ENCODE results near the gene MED27.

DNA sequence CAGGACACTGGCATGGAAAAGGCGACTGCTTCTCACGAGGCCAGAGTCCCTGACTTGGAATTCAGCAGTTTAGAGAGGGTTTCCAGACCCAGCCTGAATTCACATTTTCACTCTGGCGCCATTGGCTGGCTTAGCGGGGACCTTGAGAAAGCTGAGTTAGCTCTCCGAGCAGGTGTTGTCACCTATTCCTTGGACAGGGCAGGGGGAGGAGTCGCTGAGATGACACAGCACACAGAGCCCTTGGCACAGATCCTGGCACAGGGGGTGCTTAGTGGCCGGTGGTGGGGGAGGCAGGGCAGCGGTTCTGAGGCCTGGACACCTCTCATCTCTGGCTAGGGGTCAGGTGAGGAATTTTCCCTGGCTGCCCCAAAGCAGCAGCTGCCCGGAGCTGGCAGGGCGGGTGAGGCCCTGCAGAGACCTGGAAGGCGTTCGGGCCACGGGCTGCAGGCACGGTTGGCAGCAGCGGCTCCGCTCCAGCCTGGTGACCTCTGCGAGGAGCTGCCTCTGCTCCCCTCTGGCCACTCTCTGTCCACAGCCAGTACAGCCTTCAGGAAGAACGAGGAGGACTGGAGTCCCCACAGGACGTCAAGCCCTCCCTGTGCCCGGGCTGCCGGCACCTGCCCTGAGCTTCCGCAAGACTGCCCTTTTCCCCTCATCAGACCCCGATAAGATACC lies 267.4 kb downstream of the MED27 start:
- TF ChIP-seq, protein P1, sequence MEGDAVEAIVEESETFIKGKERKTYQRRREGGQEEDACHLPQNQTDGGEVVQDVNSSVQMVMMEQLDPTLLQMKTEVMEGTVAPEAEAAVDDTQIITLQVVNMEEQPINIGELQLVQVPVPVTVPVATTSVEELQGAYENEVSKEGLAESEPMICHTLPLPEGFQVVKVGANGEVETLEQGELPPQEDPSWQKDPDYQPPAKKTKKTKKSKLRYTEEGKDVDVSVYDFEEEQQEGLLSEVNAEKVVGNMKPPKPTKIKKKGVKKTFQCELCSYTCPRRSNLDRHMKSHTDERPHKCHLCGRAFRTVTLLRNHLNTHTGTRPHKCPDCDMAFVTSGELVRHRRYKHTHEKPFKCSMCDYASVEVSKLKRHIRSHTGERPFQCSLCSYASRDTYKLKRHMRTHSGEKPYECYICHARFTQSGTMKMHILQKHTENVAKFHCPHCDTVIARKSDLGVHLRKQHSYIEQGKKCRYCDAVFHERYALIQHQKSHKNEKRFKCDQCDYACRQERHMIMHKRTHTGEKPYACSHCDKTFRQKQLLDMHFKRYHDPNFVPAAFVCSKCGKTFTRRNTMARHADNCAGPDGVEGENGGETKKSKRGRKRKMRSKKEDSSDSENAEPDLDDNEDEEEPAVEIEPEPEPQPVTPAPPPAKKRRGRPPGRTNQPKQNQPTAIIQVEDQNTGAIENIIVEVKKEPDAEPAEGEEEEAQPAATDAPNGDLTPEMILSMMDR (conservative IDR thresholded peaks at IDR 0.05; ENCODE audit: low read depth, low read length) = no peak
- no peak for TF ChIP-seq EZH2 (IDR thresholded peaks at IDR 0.05; ENCODE audit: low read length, unreplicated experiment)
